Measurements from ENCODE around the gene HOXB2.
A peak's percentile ranks its signal among the peaks of the same experiment; 100 is the strongest.

The HOXB2 gene

GRCh38 chr17:48546924-48547807, 2.3 kb upstream of the HOXB2 start:
- H3K27ac ChIP-seq (ENCODE audit: low read length) = 0 out of 2 replicates have a peak overlapping the region, but pooled peaks have one; percentile 11
- no peaks in the 10 kb centered on the region for H4K20me1 ChIP-seq (ENCODE audit: insufficient read depth, low read length)
- H3K27me3 ChIP-seq (ENCODE audit: low read depth, low read length) = no peaks in the 10 kb centered on the region

DNA sequence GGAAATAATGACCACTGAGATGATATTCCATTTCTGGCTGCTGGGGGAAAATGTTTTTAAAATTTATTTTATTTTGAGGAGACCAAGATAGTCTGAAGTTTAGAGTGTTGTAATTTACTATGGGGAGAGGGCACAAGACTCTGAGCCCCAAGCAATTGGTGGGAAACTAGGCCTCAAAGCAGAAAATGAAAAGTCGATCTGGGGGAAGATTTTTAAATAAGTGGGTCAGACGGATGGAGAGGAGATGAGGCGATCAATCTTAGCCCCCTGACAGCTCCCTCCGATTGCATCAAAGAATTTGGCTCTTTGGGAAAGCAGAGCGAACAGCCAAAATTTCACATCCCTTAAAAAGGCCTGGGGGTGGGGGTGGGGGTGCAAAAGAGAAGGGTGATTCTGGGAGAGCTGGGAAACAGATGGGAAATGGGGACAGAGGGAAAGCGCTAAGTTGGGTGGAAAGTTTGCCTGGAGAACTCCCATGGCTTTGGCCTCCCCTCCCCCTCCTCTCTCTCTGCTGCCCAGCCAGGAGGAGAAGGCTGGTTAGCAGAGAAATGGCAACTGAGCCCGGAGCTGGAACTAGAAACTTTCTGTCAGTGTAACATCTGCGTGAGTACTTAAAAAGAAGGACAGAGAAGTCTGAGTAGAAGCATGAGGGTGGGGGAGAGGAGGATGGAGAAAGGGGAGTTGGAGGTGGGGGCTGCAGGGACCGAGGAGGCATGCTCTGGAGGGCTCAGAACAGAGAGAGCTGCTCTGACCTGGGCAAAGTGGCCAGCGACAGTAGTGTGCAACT, 1.4 kb upstream of the HOXB2 start:
- Histone ChIP-seq H3K9ac (ENCODE audit: low read length) (no peak overlapping the region), H3K4me3 (ENCODE audit: low read length) (no peak overlapping the region), H3K9me3 (ENCODE audit: insufficient read depth, low read length) (no peaks in the 10 kb centered on the region), H3K27me3 (ENCODE audit: low read depth, low read length) (no peaks in the 10 kb centered on the region), H3K79me2 (ENCODE audit: low read length) (peaks cover 46% of the 10 kb centered on the region), H3K27ac (ENCODE audit: low read length) (0 out of 2 replicates have a peak overlapping the region, but pooled peaks have one; percentile 11), H2AFZ (ENCODE audit: low read depth, low read length) (no peak overlapping the region), H3K36me3 (replicated peaks; ENCODE audit: low read depth, low read length) (peaks cover 20% of the 10 kb centered on the region), H4K20me1 (ENCODE audit: insufficient read depth, low read length) (no peaks in the 10 kb centered on the region), H3K4me2 (ENCODE audit: low read length) (no peak overlapping the region), H3K4me1 (ENCODE audit: low read length) (peaks cover 19% of the 10 kb centered on the region)
- TF ChIP-seq EZH2phosphoT487 (IDR thresholded peaks at IDR 0.05; ENCODE audit: low read depth) = no peak
- TF ChIP-seq, protein P1, sequence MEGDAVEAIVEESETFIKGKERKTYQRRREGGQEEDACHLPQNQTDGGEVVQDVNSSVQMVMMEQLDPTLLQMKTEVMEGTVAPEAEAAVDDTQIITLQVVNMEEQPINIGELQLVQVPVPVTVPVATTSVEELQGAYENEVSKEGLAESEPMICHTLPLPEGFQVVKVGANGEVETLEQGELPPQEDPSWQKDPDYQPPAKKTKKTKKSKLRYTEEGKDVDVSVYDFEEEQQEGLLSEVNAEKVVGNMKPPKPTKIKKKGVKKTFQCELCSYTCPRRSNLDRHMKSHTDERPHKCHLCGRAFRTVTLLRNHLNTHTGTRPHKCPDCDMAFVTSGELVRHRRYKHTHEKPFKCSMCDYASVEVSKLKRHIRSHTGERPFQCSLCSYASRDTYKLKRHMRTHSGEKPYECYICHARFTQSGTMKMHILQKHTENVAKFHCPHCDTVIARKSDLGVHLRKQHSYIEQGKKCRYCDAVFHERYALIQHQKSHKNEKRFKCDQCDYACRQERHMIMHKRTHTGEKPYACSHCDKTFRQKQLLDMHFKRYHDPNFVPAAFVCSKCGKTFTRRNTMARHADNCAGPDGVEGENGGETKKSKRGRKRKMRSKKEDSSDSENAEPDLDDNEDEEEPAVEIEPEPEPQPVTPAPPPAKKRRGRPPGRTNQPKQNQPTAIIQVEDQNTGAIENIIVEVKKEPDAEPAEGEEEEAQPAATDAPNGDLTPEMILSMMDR (IDR thresholded peaks at IDR 0.05; ENCODE audit: low read depth, low read length) = no peak

More at GRCh38 chr17:48546924-48547807, 2.3 kb upstream of the HOXB2 start:
- H3K9me3 ChIP-seq (ENCODE audit: insufficient read depth, low read length) = no peaks in the 10 kb centered on the region
- H3K79me2 ChIP-seq (ENCODE audit: low read length) = peaks cover 47% of the 10 kb centered on the region
- peaks cover 21% of the 10 kb centered on the region for H3K36me3 ChIP-seq (replicated peaks; ENCODE audit: low read depth, low read length)
- no peak overlapping the region for H2AFZ ChIP-seq (ENCODE audit: low read depth, low read length)
- no peak overlapping the region for H3K4me2 ChIP-seq (ENCODE audit: low read length)
- TF ChIP-seq, protein P1 (IDR thresholded peaks at IDR 0.05; ENCODE audit: low read depth, low read length) = no peak
- TF ChIP-seq EZH2phosphoT487 (IDR thresholded peaks at IDR 0.05; ENCODE audit: low read depth) = no peak
- peaks cover 22% of the 10 kb centered on the region for H3K4me1 ChIP-seq (ENCODE audit: low read length)
- no peak overlapping the region for H3K4me3 ChIP-seq (ENCODE audit: low read length)
- no peak overlapping the region for H3K9ac ChIP-seq (ENCODE audit: low read length)

- Histone ChIP-seq H3K9ac (ENCODE audit: low read length) (no peak overlapping the region), H3K27me3 (ENCODE audit: low read depth, low read length) (no peaks in the 10 kb centered on the region), H3K4me3 (ENCODE audit: low read length) (no peak overlapping the region), H3K79me2 (ENCODE audit: low read length) (peaks cover 46% of the 10 kb centered on the region), H4K20me1 (ENCODE audit: insufficient read depth, low read length) (no peaks in the 10 kb centered on the region), H3K4me2 (ENCODE audit: low read length) (peak overlapping the region; percentile 69), H3K36me3 (replicated peaks; ENCODE audit: low read depth, low read length) (peaks cover 17% of the 10 kb centered on the region), H3K4me1 (ENCODE audit: low read length) (peaks cover 19% of the 10 kb centered on the region), H3K27ac (ENCODE audit: low read length) (no peak overlapping the region), H3K9me3 (ENCODE audit: insufficient read depth, low read length) (no peaks in the 10 kb centered on the region), H2AFZ (ENCODE audit: low read depth, low read length) (no peak overlapping the region)
- TF ChIP-seq, protein P1 (IDR thresholded peaks at IDR 0.05; ENCODE audit: low read depth, low read length) = no peak
- no peak for TF ChIP-seq EZH2phosphoT487 (IDR thresholded peaks at IDR 0.05; ENCODE audit: low read depth)
Observed at GRCh38 chr17:48545539-48545938, 630 bp upstream of the HOXB2 start.

All from OCI-LY3 (cell line).